Measurements from ENCODE around the gene KIF19.

KIF19 gene

GRCh38 chr17:74305865-74306654 lies 20.0 kb upstream of the KIF19 start:
- DNase-seq (ENCODE audit: low read depth) = no peak

- no peak for DNase-seq (ENCODE audit: low read depth)
These were observed 17.8 kb upstream of the KIF19 start for GRCh38 chr17:74307984-74308773.

GRCh38 chr17:74309902-74310301 lies 16.1 kb upstream of the KIF19 start:
- no peak for DNase-seq (ENCODE audit: low read depth)

- DNase-seq (ENCODE audit: low read depth) = no peak
These were observed 11.1 kb upstream of the KIF19 start for GRCh38 chr17:74314877-74315276.

DNA sequence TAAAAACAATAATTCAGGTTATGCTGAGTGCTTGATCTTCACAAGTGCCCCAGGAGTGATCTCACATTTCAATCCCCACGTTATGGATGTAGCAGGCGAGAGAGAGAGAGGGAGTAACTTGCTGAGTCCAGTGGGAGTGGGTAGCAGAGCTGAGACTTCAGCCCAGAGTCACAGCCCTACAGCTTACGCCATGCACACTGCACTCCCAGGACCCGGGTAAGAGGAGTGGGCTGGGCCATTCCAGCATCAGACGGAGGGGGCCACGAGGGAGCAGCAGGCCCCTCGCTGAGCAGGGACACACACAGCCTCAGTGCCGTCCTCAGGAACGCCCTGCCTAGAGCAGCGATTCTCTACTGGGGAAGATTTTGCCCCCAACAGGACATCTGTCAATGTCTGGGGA lies 9.8 kb upstream of the KIF19 start:
- no peak for DNase-seq (ENCODE audit: low read depth)

GRCh38 chr17:74317071-74317470 lies 9.0 kb upstream of the KIF19 start:
- no peak for DNase-seq (ENCODE audit: low read depth)

- DNase-seq (ENCODE audit: low read depth) = no peak
These were observed 7.6 kb upstream of the KIF19 start for GRCh38 chr17:74318391-74318790.

DNA sequence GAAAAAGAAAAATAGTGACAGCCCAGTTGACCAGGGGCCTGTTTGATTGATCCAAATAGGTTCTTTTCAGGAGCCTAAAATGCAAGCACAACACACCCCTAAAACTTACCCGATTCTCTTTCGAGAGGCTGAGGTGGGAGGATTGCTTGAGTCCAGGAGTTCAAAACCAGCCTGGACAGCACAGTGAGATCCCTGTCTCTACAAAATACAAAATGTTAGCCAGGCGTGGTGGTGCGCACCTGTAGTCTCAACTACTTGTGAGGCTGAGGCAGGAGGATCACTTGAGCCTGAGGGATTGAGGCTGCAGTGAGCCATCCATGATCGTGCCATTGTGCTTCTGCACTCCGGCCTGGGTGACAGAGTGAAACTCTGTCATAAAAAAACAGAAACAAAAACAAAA lies 1.5 kb upstream of the KIF19 start:
- DNase-seq (ENCODE audit: low read depth) = no peak

DNA sequence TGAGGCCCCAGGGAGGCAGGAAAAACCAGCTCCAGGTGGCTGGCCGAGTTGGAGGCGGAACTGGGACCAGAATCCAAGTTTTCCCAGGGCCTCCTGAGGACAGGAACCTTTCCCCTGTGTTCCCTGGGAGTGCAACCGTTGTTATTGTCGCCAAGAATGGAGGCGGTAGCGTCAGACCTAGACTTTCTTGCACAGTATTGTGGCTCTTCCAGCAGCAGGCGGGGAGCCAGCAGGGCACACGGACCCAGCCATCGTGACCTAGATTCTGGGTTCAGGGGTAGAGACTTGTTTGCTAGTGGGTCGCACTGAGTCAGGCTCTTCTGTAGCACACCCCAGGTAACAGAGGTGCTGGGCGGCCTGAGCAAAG lies 667 bp upstream of the KIF19 start:
- DNase-seq (ENCODE audit: low read depth) = no peak

- no peak for DNase-seq (ENCODE audit: low read depth)
These were observed 480 bp downstream of the KIF19 start for GRCh38 chr17:74326506-74326905.

DNA sequence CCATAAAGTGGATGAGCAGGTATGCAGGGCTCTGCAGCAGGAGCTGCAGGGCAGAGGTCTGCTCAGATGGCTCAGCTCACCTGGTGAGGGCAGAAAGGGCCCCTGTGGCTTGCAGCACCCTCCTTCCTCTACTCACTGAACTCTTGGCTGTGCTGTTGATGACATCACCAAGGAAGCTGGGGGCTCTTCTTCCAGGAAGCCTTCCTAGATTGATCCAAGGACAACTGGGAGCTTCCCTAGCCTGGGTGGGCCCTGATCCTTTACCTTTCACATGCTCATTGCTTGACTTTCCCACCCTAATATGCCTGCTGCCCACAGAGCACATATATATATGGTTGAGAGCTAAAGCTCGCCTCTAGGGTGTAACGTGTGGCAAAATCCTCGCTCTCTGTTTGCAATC lies 2.5 kb downstream of the KIF19 start:
- DNase-seq (ENCODE audit: low read depth) = no peak

DNA sequence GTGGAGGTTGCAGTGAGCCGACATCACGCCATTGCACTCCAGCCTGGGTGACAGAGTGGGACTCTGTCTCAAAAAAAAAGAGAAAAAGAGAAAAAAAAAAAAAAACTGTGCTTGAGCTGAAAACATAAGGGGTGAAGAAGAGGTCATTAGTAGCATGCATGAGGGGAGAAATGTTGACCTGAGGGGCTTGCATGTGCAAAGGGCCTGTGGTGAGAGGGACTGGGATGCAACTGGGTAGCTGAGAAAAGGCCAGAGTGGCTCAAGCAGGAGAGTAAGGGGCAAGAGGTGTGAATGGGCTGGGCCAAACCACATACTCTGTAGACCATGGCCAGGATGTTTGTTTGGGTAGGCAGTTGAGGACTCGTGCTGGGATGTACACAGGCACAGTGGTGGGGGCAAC lies 3.4 kb downstream of the KIF19 start:
- DNase-seq (ENCODE audit: low read depth) = no peak

DNA sequence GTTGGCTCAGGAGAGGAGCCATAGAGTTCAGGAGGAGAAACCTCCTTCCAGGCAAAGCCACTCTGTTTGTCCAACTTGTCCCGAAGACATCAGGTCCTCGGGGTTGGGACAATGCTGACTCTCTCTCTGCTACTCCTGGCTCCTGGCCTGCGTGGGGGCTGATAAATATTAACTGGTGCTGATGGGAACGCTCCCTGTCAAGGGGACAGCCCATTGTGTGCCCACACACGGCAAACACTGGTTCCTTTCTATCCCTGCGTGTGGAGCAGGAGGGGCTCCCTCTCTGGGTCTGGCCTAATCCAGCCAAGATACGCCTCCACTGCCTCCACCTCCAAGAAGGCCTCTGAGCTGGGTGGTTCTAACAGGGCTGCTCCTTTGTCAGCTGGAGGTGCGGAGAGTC lies 4.4 kb downstream of the KIF19 start:
- no peak for DNase-seq (ENCODE audit: low read depth)

GRCh38 chr17:74332017-74332650 lies 6.1 kb downstream of the KIF19 start:
- DNase-seq (ENCODE audit: low read depth) = no peak

DNA sequence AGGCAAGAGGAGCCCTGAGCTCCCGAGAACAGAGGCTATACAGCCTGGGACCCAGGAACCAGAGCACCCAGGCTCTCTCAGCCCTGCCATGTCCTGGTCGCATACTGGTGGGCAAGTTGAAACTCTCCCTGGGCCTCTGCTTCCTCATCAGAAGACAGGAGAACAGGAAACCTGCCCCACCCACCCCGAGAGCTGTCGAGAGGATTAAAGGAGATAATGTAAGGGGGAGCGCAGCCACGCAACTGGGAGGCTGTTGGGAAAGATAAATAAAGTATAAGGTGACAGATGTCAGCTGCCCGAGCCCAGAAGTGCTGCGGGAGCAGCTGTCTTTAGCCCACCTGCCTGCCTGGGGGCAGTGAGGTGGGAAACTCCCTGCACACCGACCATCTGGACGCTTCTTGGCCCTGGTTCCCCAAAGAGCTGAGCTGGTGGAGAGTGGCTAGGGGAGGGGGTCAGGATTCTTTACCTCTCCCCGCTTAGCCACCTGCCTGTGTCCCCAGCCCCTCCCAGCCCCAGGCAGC lies 6.8 kb downstream of the KIF19 start:
- no peak for DNase-seq (ENCODE audit: low read depth)

GRCh38 chr17:74334393-74335039 lies 8.5 kb downstream of the KIF19 start:
- no peak for DNase-seq (ENCODE audit: low read depth)

DNA sequence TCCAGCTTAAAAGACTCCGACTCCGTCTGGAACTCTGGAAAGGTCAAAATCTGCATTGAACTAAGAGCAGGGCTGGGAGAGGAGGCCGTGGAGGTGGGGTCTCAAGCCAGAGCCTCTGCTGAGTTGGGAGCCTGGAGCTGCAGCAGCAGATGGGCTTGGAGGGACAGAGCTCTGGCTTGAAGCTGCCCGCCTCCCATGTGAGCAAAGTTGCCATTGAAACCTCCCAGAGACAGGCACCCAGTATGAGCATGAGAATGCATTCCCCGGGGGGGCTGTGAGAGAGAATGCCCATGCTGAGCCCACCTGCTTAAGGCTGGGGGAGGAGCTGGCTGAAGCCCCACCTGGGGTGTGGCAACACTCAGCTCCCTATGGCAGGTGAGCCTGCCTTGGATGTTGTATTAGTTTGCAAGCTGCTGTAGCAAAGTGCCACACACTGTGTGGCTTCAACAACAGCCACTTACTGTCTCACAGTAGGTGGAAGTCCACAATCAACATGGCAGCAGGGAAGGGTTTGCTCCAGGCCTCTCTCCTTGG lies 9.6 kb downstream of the KIF19 start:
- no peak for DNase-seq (ENCODE audit: low read depth)

DNA sequence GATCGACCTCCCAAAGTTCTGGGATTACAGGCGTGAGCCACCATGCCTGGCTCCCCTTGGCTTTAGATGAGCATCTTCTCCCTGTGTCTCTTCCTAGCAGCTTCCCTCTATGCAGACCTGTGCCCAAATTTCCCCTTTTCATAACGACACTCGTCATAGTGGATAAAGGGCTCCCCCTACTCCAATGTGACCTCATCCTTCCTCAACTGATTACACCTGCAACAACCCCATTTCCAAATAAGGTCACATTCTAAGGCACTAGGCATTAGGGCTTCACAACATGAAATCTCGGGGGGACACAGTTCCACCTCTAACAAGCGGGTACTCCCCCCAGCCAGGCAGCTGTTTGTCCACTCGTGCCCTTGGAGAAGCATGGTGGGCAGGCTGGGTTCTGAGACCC lies 10.3 kb downstream of the KIF19 start:
- no peak for DNase-seq (ENCODE audit: low read depth)

- no peak for DNase-seq (ENCODE audit: low read depth)
These were observed 11.9 kb downstream of the KIF19 start for GRCh38 chr17:74337834-74338500.

DNA sequence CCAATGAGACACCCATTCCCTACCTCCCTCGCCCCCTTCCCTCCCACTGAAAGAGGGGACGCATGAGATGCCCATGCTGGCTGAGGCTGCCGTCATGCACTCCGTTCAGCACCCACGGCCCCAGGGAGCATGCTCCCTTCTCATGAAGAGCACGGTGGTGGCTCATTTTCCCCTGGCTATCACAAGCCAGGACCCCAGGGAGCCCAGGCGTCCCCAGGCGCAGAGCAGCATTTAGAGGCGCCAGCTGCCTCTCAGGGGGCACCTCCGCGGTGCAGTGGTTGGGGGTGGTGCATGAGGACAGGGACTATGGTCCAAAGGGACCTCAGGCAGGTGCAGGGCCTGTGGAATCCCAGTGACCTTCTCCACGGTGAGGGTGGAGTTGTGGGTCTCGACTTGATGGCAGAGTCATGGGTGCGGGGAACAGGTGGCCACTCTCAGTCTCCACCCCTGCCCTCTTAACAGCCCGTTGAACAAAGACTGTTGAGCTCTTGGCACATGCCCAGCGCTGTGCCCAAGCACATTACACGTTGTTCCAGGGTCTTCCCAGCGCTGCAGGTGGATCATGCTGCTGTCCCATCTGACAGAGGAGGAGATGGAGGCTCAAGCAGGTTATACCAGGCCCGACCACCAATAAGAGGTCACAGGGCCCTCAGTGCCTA lies 13.6 kb downstream of the KIF19 start:
- DNase-seq (ENCODE audit: low read depth) = no peak

DNA sequence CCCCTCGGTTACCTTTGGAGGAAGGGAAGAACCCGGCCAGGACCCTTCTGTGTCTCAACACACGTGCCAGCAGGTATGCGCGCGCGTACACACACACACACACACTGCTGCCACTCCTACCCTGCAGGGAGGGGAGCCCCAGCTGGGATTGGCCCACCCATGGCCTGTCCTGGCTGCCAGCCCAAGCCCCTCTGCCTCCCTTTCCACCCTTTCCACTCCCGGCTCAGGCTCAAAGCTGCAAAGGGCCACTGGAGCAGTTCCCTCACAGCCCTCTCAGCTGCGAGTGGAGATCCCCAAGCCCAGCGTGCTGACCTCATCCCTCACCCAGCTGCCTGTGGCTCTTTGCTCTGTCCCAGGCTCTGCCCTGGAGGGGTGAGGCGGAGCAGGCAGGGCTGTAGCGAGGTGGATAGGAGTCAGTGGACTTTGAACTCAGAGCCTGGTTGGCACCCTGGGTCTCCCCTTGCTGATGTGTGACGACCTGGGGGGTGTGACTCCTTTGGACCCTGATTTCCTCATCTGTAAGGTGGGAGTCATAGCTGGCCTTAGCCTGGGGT lies 14.5 kb downstream of the KIF19 start:
- no peak for DNase-seq (ENCODE audit: low read depth)

Data from activated T-cell treated with anti-CD3 and anti-CD28 coated beads for 48 hours (primary cell).